Fibroblast of the aortic adventitia (primary cell): ENCODE measurements around the gene ZNF880. TPM values are rescaled to one million over a fixed set of nuclear protein-coding genes. Genes with fewer than 3 reads are reported as not detected.
"Not testable (repeated sequence)": the region's sequence is repeated elsewhere in the genome, so short reads cannot be mapped to it uniquely, and the experiment has no call there.

Experiments used
- DNase-seq: peaks from one replicate; pipeline ENCODE4 v3.0.0-alpha.2; 2010; ENCODE audit warnings: low read depth
- H3K4me3 ChIP-seq: 2 replicates; pipeline ENCODE4 v1.5.1; 2011; ENCODE audit warnings: low read depth, mild to moderate bottlenecking, control low read depth, low read length, moderate library complexity
- total RNA-seq: library from RNA; depleted of rRNA; stranded (reverse); fragments of >200 nt; gene quantifications from 2 replicates; pipeline ENCODE4 v1.2.3, GENCODE V29; 2012; ENCODE audit warnings: low replicate concordance
- TF ChIP-seq, protein P1 (sequence below): IDR thresholded peaks from 2 replicates; pipeline ENCODE4 v1.5.1; 2011; ENCODE audit warnings: mild to moderate bottlenecking, low read length, control low read depth, inconsistent platforms; ENCODE audit not compliant: insufficient read depth

Gene ZNF880
- 15.2 and 27.3 TPM in 2 replicates for total RNA-seq

DNA sequence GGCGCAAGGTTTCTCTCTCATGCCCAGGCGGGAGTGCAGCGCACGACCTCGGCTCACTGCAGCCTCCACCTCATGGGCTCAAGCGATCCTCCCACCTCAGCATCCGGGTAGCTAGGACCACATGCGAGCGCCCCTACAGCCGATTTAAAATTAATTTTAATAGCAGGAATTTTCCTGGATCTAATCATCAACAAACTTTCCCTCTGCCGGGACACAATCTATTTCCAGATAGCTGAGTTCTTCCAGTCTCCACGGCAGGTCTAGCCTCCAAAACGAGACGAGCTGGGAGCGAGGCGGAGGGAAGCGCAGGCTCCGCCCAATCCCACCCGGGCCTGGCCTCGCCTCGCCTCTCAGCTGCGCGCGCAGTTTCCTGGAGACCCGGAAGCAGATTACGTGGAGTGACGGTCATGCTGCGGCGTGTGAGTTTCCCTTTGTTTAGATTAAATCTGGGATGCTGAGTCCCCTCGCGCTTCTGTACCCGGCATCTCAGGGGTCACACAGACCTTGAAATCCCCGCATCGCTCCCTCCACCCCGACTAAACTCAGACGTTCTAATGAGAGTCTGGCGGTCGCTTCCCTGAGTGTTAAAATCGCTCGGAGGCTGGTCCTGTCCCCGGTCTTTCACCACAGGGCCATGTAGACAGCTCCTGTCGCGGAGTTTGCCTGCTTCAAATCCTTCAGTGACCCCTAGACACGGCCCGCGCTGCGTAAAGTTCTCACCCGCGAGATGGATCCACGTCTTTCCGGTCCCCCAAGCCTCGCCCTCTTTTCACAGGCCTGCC lies at the start of gene ZNF880:
ZNF880 (plus strand) TSS at position 365 of the 782 bp plus-strand sequence; CDS start at position 408, 43 bp downstream.
- H3K4me3 ChIP-seq, result peak within 1 kb of the TSS; percentile 91
- peak; percentile 90 for DNase-seq
- TF ChIP-seq, protein P1, sequence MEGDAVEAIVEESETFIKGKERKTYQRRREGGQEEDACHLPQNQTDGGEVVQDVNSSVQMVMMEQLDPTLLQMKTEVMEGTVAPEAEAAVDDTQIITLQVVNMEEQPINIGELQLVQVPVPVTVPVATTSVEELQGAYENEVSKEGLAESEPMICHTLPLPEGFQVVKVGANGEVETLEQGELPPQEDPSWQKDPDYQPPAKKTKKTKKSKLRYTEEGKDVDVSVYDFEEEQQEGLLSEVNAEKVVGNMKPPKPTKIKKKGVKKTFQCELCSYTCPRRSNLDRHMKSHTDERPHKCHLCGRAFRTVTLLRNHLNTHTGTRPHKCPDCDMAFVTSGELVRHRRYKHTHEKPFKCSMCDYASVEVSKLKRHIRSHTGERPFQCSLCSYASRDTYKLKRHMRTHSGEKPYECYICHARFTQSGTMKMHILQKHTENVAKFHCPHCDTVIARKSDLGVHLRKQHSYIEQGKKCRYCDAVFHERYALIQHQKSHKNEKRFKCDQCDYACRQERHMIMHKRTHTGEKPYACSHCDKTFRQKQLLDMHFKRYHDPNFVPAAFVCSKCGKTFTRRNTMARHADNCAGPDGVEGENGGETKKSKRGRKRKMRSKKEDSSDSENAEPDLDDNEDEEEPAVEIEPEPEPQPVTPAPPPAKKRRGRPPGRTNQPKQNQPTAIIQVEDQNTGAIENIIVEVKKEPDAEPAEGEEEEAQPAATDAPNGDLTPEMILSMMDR, result no peak

DNA sequence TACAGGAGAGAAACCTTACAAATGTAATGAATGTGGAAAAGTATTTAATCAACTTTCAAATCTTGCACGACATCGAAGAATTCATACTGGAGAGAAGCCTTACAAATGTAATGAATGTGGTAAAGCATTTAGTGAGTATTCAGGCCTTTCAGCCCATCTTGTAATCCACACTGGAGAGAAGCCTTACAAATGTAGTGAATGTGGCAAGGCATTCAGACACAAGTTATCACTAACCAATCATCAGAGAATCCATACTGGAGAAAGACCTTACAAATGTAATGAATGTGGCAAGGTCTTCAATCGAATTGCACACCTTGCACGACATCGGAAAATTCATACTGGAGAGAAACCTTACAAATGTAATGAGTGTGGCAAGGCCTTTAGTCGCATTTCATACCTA lies 47.3 kb upstream of the ZNF880 start:
- TF ChIP-seq, protein P1, result no peak
- DNase-seq, result no peak
- H3K4me3 ChIP-seq, result no peak overlapping the region

DNA sequence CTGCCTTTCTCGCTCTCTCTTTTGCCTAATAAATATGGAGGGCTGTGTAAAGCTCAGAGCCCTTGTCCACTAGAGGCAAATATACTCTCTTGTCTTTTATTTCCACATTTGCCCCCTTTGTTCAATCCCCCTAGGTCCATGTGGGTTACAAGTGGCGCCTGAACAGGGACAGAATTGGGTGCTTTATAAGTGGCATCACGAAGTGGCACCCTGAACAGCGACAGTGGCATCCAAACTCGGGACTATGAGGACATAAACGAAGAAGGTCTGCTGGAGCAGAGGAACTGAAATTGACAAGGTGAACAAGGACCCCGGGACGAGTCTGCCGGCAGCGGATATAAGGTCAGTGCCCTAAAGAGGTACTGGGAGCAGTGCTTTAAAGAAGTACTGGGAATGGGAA lies 38.0 kb upstream of the ZNF880 start:
- TF ChIP-seq, protein P1, result no peak
- DNase-seq, result peak; percentile 4
- H3K4me3 ChIP-seq, result no peak overlapping the region

DNA sequence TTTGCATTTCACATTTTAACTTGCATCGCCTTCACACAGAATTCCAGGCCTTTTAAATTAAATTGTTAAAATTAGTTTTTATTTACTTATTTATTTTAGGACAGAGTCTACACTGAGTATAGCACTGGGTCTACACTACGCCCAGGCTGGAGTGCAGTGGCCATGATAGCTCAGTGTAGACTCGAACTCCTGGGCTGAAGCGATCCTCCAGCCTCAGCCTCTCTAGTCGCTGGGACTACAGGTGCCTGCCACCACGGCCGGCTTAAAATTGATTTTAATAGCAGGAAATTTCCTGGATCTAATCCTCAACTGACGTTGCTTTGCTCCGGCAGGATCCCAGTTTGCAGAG lies 34.0 kb upstream of the ZNF880 start:
- TF ChIP-seq, protein P1, result no peak
- no peak for DNase-seq
- H3K4me3 ChIP-seq, result peak overlapping the region; percentile 82

DNA sequence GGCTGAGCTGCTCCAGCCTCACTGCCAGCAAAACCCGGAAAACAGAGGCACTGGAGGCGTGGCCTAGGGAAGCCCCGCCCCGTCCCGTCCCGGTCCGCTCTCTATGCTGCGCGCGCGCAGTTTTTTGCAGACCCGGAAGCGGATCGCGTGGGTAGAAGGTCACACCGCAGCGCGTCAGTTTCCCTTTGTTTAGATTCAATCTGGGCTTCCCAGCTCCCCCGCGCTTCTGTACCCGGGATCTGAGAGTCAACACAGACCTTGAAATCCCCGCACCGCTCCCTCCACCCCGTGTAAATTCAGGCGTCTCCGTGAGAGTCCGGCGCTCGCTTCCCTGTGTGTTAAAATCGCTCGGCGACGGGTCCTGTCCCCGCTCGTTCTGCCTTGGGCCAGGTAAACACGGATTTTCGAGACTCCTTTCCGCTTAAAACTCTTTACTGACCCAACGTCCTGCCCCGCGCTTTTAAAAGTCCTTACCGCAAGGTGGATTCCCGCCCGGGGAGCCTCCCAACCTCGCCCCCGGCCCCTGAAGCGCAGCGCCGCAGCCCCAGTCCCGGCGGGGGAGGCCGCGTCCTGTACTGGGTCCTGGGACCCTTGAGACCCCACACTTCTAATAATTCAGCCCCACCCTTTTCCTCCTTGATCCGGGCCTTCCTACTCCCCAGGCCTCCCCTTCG lies 33.5 kb upstream of the ZNF880 start, which contains the start of gene ZNF610:
ZNF610 (plus strand) TSS at position 127 of the 674 bp plus-strand sequence. CDS start 12,930 bp downstream, outside the sequence.
- peak; percentile 75 for DNase-seq
- TF ChIP-seq, protein P1, result no peak
- H3K4me3 ChIP-seq, result peak within 1 kb of the TSS; percentile 82

DNA sequence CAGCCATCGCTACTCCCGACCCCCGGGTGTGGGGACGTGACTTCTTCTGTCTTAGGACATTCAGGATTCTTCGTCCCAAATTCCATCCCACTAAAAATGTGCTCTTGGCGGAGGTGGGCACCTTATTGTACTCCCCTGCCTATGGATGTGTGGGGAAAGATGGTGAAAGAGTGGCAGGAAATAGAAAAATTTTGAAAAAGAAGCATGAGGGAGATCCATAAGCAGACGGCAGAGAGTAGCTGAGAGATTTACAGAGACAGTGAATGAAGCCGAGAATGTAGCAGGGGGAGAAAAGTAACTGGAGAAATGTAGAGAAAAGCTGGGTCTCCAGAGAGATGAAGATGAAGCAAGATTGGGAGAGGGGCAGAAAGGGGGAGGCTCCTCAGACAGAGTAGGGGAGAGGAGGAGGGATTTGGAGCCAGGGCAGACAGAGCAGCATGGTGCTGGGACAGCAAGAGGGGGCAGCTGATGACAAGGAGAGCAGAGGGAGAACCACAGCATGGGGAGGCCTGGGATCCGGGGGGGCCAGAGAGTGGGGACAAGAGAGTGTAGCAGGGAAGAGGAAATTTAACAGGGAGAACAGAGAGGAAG lies 32.8 kb upstream of the ZNF880 start:
- peak overlapping the region; percentile 82 for H3K4me3 ChIP-seq
- TF ChIP-seq, protein P1, result no peak
- peak; percentile 3 for DNase-seq

DNA sequence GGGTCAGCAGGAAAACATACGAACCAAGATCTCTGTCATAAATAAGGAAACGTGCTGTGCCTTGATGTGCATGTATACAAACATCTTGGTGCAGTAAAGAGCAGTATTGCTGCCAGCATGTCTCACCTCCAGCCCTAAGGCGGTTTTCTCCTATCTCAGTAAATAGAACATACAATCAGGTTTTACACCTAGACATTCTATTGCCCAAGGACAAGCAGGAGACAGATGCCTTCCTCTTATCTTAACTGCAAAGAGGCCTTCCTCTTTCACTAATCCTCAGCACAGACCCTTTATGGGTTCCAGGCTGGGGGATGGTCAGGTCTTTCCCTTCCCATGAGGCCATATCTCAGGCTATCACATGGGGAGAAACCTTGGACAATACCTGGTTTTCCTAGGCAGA lies 30.7 kb upstream of the ZNF880 start:
- H3K4me3 ChIP-seq, DNase-seq: not testable (repeated sequence)
